GM06990 (cell line): ENCODE data around the gene NAA80.

ENCODE experiments used
- DNase-seq: peaks from one replicate; pipeline ENCODE4 v3.0.0-alpha.2; 2011; ENCODE audit not compliant: insufficient read length; ENCODE audit errors: extremely low read depth
- H3K27me3 ChIP-seq: replicated peaks from 2 replicates; pipeline ENCODE4 v1.6.0; 2011; ENCODE audit warnings: low read length; ENCODE audit not compliant: control insufficient read depth, insufficient read depth
- H3K36me3 ChIP-seq: 2 replicates; pipeline ENCODE4 v1.5.1; 2011; ENCODE audit warnings: low read length; ENCODE audit not compliant: control insufficient read depth, insufficient read depth
- H3K4me3 ChIP-seq: replicated peaks from 2 replicates; pipeline ENCODE4 v1.5.1; 2011; ENCODE audit warnings: low read depth, mild to moderate bottlenecking, control low read depth, low read length
- CTCF ChIP-seq: IDR thresholded peaks from 2 replicates; pipeline ENCODE4 v1.5.1; 2011; ENCODE audit warnings: low read length, control low read depth, mild to moderate bottlenecking, inconsistent platforms; ENCODE audit not compliant: insufficient read depth, poor library complexity, severe bottlenecking

The NAA80 gene

GRCh38 chr3:50258029-50258680, 41.0 kb downstream of the NAA80 start:
- H3K36me3 ChIP-seq = peaks cover 39% of the 10 kb centered on the region
- H3K27me3 ChIP-seq = no peaks in the 10 kb centered on the region
- H3K4me3 ChIP-seq = no peak overlapping the region
- DNase-seq = no peak
- no peak for TF ChIP-seq CTCF

- Histone ChIP-seq H3K36me3 (peaks cover 44% of the 10 kb centered on the region), H3K4me3 (no peak overlapping the region), H3K27me3 (no peaks in the 10 kb centered on the region)
- TF ChIP-seq CTCF = peak; percentile 36
- DNase-seq = no peak
Measured at GRCh38 chr3:50256978-50257890, 42.0 kb downstream of the NAA80 start.

DNA sequence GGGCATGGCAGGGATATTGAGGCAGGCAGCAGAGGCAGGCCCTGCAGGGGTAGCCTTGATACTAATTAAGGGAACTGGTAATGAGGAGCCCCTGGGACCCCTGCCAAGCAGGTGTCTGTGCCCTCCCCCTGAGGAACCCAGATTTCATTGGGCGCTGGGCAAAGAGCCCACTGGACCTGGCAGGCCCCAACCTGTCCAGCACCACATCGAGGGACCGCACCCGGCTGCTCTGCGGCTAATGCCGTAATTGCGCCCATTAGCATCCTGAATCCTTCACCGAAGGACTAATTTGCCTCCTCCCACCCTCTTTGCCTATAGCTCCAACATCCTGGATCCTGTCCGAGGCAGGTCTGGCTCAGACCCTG, 44.0 kb downstream of the NAA80 start:
- H3K4me3 ChIP-seq = no peak overlapping the region
- no peak for TF ChIP-seq CTCF
- peaks cover 54% of the 10 kb centered on the region for H3K36me3 ChIP-seq
- DNase-seq = no peak
- no peaks in the 10 kb centered on the region for H3K27me3 ChIP-seq

GRCh38 chr3:50254577-50255250, 44.5 kb downstream of the NAA80 start:
- Histone ChIP-seq H3K4me3 (no peak overlapping the region), H3K36me3 (peaks cover 57% of the 10 kb centered on the region), H3K27me3 (no peaks in the 10 kb centered on the region)
- no peak for TF ChIP-seq CTCF
- DNase-seq = no peak

- no peak overlapping the region for H3K4me3 ChIP-seq
- H3K27me3 ChIP-seq = no peaks in the 10 kb centered on the region
- peaks cover 48% of the 10 kb centered on the region for H3K36me3 ChIP-seq
- DNase-seq = no peak
- TF ChIP-seq CTCF = no peak
Measured at GRCh38 chr3:50251220-50251619, 48.0 kb downstream of the NAA80 start.
